Left kidney (tissue), 2 donors: ENCODE results near the gene NR3C1. TPM values are rescaled to one million over a fixed set of nuclear protein-coding genes. Genes with fewer than 3 reads are reported as not detected.

Experiments
- DNase-seq: peaks from one replicate; pipeline ENCODE4 v3.0.0-alpha.2; 2013
- polyA plus RNA-seq: library from polyadenylated mRNA; unstranded; fragments of 120-200 nt; gene quantifications from one replicate; pipeline ENCODE4 v1.2.1, GENCODE V29; 2013; ENCODE audit not compliant: insufficient read length

NR3C1 gene
- polyA plus RNA-seq, 1 donor, result 35.2 TPM

GRCh38 chr5:143262393-143263174 lies 140.9 kb downstream of the NR3C1 start:
- no peak for DNase-seq

GRCh38 chr5:143261748-143262392 lies 141.6 kb downstream of the NR3C1 start:
- no peak for DNase-seq

GRCh38 chr5:143259254-143259605 lies 144.3 kb downstream of the NR3C1 start:
- DNase-seq, result no peak

- DNase-seq, result no peak
Observed at GRCh38 chr5:143258559-143259253, 144.8 kb downstream of the NR3C1 start.

GRCh38 chr5:143254819-143255218 lies 148.7 kb downstream of the NR3C1 start:
- DNase-seq, result no peak

GRCh38 chr5:143251946-143252345 lies 151.5 kb downstream of the NR3C1 start:
- DNase-seq, result no peak

GRCh38 chr5:143251190-143251589 lies 152.3 kb downstream of the NR3C1 start:
- no peak for DNase-seq

GRCh38 chr5:143249851-143250250 lies 153.6 kb downstream of the NR3C1 start:
- DNase-seq, result no peak

GRCh38 chr5:143248822-143249579 lies 154.5 kb downstream of the NR3C1 start:
- DNase-seq, result no peak

GRCh38 chr5:143248391-143248790 lies 155.1 kb downstream of the NR3C1 start:
- no peak for DNase-seq

- DNase-seq, result no peak
Observed at GRCh38 chr5:143247134-143247815, 156.2 kb downstream of the NR3C1 start.

GRCh38 chr5:143245929-143246561 lies 157.4 kb downstream of the NR3C1 start:
- no peak for DNase-seq

GRCh38 chr5:143244990-143245389 lies 158.5 kb downstream of the NR3C1 start:
- DNase-seq, result no peak

- DNase-seq, result no peak
Observed at GRCh38 chr5:143244000-143244736, 159.3 kb downstream of the NR3C1 start.

- no peak for DNase-seq
Observed at GRCh38 chr5:143243103-143243502, 160.4 kb downstream of the NR3C1 start.

GRCh38 chr5:143241892-143242291 lies 161.6 kb downstream of the NR3C1 start:
- no peak for DNase-seq

GRCh38 chr5:143239882-143240518 lies 163.5 kb downstream of the NR3C1 start:
- no peak for DNase-seq

GRCh38 chr5:143238620-143239019 lies 164.9 kb downstream of the NR3C1 start:
- DNase-seq, result no peak

- no peak for DNase-seq
Observed at GRCh38 chr5:143237664-143238063, 165.8 kb downstream of the NR3C1 start.

GRCh38 chr5:143236682-143237081 lies 166.8 kb downstream of the NR3C1 start:
- no peak for DNase-seq
